Fibroblast of lung (primary cell): ENCODE results near the gene NKAIN1. TPM values are rescaled to one million over a fixed set of nuclear protein-coding genes. Genes with fewer than 3 reads are reported as not detected.

ENCODE experiments used
- DNase-seq, 2 donors: peaks; one replicate each; pipeline versions ENCODE4 v3.0.0 to v3.0.0-alpha.2; 2010; ENCODE audit warnings: low read depth in 2 of 2
- H2AFZ ChIP-seq: 2 replicates; pipeline ENCODE4 v1.5.1; 2012; ENCODE audit warnings: low read length, control low read depth, inconsistent platforms
- H3K27ac ChIP-seq: 2 replicates; pipeline ENCODE4 v1.5.1; 2011; ENCODE audit warnings: low read length, control low read depth; ENCODE audit not compliant: insufficient read depth
- H3K27me3 ChIP-seq: 2 replicates; pipeline ENCODE4 v1.5.1; 2011; ENCODE audit warnings: mild to moderate bottlenecking, low read length; ENCODE audit not compliant: control insufficient read depth, insufficient read depth
- H3K36me3 ChIP-seq: 2 replicates; pipeline ENCODE4 v1.5.1; 2011; ENCODE audit warnings: low read length; ENCODE audit not compliant: control insufficient read depth, insufficient read depth
- H3K4me1 ChIP-seq: 2 replicates; pipeline ENCODE4 v1.5.1; 2011; ENCODE audit warnings: low read length; ENCODE audit not compliant: control insufficient read depth, insufficient read depth; ENCODE audit errors: extremely low read depth
- H3K4me2 ChIP-seq: 2 replicates; pipeline ENCODE4 v1.5.1; 2011; ENCODE audit warnings: low read length, control low read depth; ENCODE audit not compliant: insufficient read depth; ENCODE audit errors: extremely low read depth
- H3K4me3 ChIP-seq, 4 experiments: fragments of 200-600 bp in 1 of 4; sonication (generic) in 1 of 4; replicated peaks in 1 of 4; 2 replicates each; pipeline ENCODE4 v1.5.1; 2011 to 2016; ENCODE audit warnings: low read length in 4 of 4, low read depth in 3 of 4, mild to moderate bottlenecking in 3 of 4, control low read depth in 2 of 4, inconsistent platforms in 1 of 4, mixed read lengths in 1 of 4; ENCODE audit not compliant: insufficient read depth in 1 of 4; ENCODE audit errors: control extremely low read depth in 1 of 4
- H3K79me2 ChIP-seq: 2 replicates; pipeline ENCODE4 v1.5.1; 2012; ENCODE audit warnings: mild to moderate bottlenecking, low read length, inconsistent platforms; ENCODE audit not compliant: control insufficient read depth, insufficient read depth
- H3K9ac ChIP-seq: 2 replicates; pipeline ENCODE4 v1.5.1; 2011; ENCODE audit warnings: mild to moderate bottlenecking, low read length, control low read depth; ENCODE audit not compliant: insufficient read depth
- H3K9me3 ChIP-seq: 2 replicates; pipeline ENCODE4 v1.5.1; 2012; ENCODE audit warnings: low read depth, low read length; ENCODE audit not compliant: control insufficient read depth, insufficient read depth
- H4K20me1 ChIP-seq: 2 replicates; pipeline ENCODE4 v1.5.1; 2011; ENCODE audit warnings: low read length; ENCODE audit not compliant: control insufficient read depth, insufficient read depth; ENCODE audit errors: extremely low read depth
- EZH2 ChIP-seq: IDR thresholded peaks from 2 replicates; pipeline ENCODE4 v1.5.1; 2012; ENCODE audit warnings: low read length, control low read depth, mild to moderate bottlenecking; ENCODE audit errors: missing control alignments
- polyA plus RNA-seq, 2 donors: library from polyadenylated mRNA; depleted of rRNA in 1 of 2; stranded (reverse) in 1 of 2; unstranded in 1 of 2; fragments of >200 nt; gene quantifications; 2 replicates each; pipeline ENCODE4 v1.2.1, GENCODE V29; 2011 to 2012; ENCODE audit warnings: missing spikeins in 1 of 2
- total RNA-seq: library from RNA; depleted of rRNA; stranded (reverse); fragments of >200 nt; gene quantifications from 2 replicates; pipeline ENCODE4 v1.2.1, GENCODE V29; 2014
- TF ChIP-seq, protein P1 (sequence below), 2 donors: IDR thresholded peaks in 1 of 2; conservative IDR thresholded peaks in 1 of 2; 1 replicate in 1 of 2; 2 replicates in 1 of 2; pipeline ENCODE4 v1.5.1; 2011 to 2012; ENCODE audit warnings: low read length in 2 of 2, control low read depth in 1 of 2, inconsistent platforms in 1 of 2, low read depth in 1 of 2, mild to moderate bottlenecking in 1 of 2

The NKAIN1 gene
- total and polyA plus RNA-seq, 2 donors (not counting 1 experiment from before 2014, with no cell fraction given) = 0.07 to 0.17 TPM

DNA sequence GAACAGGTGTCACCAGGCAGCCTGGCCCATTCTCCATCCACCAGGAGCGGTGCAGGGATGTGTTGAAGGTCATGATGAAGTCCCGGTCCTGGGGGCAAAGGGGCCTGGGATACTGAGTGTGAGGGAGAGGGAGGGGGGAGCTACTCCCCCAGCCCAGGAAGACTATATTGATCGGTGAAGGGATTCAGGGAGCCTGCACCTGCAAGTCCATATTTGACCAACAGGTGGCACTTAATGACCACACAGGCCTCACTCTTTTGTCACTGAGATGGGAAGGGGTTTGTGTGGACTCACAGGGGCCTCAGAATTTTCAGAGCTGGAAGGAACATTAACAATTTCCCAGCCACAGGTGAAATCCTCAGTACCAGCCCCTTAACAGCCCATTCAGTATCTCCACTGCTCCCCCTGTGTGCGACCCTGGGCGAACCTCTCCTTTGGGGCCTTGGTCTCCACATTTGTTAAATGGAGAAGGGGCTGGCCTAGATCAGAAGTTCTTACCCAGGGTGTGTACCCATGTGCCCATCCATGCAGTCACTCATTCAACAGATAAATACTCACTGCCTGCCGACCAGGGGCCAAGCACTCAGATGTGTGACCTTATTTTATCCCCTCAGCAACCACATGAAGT, 55.6 kb downstream of the NKAIN1 start:
- Histone ChIP-seq H3K27ac (no peak overlapping the region), H3K4me2 (no peak overlapping the region), H3K4me1 (no peaks in the 10 kb centered on the region), H3K9ac (no peak overlapping the region), H3K4me3 (no peak overlapping the region), H3K36me3 (no peaks in the 10 kb centered on the region), H3K9me3 (no peaks in the 10 kb centered on the region), H3K27me3 (peaks cover 22% of the 10 kb centered on the region), H2AFZ (no peak overlapping the region), H4K20me1 (no peaks in the 10 kb centered on the region), H3K79me2 (no peaks in the 10 kb centered on the region)
- TF ChIP-seq EZH2 = no peak
- TF ChIP-seq, protein P1, sequence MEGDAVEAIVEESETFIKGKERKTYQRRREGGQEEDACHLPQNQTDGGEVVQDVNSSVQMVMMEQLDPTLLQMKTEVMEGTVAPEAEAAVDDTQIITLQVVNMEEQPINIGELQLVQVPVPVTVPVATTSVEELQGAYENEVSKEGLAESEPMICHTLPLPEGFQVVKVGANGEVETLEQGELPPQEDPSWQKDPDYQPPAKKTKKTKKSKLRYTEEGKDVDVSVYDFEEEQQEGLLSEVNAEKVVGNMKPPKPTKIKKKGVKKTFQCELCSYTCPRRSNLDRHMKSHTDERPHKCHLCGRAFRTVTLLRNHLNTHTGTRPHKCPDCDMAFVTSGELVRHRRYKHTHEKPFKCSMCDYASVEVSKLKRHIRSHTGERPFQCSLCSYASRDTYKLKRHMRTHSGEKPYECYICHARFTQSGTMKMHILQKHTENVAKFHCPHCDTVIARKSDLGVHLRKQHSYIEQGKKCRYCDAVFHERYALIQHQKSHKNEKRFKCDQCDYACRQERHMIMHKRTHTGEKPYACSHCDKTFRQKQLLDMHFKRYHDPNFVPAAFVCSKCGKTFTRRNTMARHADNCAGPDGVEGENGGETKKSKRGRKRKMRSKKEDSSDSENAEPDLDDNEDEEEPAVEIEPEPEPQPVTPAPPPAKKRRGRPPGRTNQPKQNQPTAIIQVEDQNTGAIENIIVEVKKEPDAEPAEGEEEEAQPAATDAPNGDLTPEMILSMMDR (conservative IDR thresholded peaks at IDR 0.05 in 1 of 2, IDR thresholded peaks at IDR 0.05 in 1 of 2; ENCODE audit: low read depth in 1 of 2, low read length in 2 of 2) = peak; percentile 82 to 84
- peak in 1 of 2 donors; percentile 52 for DNase-seq

DNA sequence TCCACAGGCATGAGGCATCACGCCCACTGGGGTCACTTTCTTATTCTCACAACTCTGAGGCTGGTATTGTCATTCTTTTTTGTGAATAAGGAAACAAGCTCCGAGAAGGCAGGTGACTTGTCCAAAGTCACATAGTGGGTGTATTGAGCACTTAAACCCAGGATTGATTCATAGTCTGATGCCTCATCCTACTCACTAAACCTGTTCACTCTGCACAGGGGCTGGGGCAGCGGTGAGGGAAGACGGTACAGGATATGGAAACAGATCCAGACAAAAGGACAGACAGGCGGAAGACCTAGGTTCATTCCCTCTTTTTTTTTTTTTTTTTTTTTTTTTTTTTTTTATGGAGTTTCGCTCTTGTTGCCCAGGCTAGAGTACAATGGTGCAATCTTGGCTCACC, 56.6 kb downstream of the NKAIN1 start:
- no peaks in the 10 kb centered on the region for H3K36me3 ChIP-seq
- no peaks in the 10 kb centered on the region for H3K4me1 ChIP-seq
- H3K27ac ChIP-seq = no peak overlapping the region
- H2AFZ ChIP-seq = no peak overlapping the region
- H3K4me2 ChIP-seq = no peak overlapping the region
- H3K79me2 ChIP-seq = no peaks in the 10 kb centered on the region
- TF ChIP-seq EZH2 = no peak
- TF ChIP-seq, protein P1 (conservative IDR thresholded peaks at IDR 0.05 in 1 of 2, IDR thresholded peaks at IDR 0.05 in 1 of 2; ENCODE audit: low read depth in 1 of 2, low read length in 2 of 2) = no peak
- H4K20me1 ChIP-seq = no peaks in the 10 kb centered on the region
- H3K4me3 ChIP-seq = no peak overlapping the region
- no peak for DNase-seq
- H3K27me3 ChIP-seq = peaks cover 19% of the 10 kb centered on the region
- H3K9me3 ChIP-seq = no peaks in the 10 kb centered on the region
- H3K9ac ChIP-seq = no peak overlapping the region

DNA sequence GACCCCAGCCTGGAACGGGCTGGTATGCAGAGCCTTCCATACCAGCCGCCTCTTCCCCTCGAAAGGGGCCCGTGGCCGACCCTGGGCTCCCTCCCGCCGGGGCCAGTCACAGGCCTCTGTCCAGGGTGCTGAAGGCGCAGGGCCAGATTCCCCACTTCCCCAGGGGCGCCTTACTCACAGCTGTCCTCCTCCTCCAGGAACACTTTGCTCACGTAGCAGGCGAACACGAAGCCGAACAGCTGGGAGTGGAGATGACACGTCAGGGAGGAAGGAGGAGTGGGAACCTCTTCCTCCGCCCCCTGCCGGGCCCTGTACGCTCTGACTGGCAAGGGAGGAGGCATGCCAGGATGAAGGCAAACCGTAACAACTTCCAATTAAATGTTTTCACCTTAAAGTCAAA, 57.3 kb downstream of the NKAIN1 start:
- Histone ChIP-seq H3K79me2 (no peaks in the 10 kb centered on the region), H3K4me3 (peak overlapping the region in 1 of 4 experiments; percentile 33), H4K20me1 (no peaks in the 10 kb centered on the region), H3K27ac (no peak overlapping the region), H3K4me2 (no peak overlapping the region), H3K27me3 (peaks cover 12% of the 10 kb centered on the region), H3K36me3 (no peaks in the 10 kb centered on the region), H2AFZ (no peak overlapping the region), H3K9ac (no peak overlapping the region), H3K9me3 (no peaks in the 10 kb centered on the region), H3K4me1 (no peaks in the 10 kb centered on the region)
- no peak for TF ChIP-seq EZH2
- TF ChIP-seq, protein P1 (conservative IDR thresholded peaks at IDR 0.05 in 1 of 2, IDR thresholded peaks at IDR 0.05 in 1 of 2; ENCODE audit: low read depth in 1 of 2, low read length in 2 of 2) = peak; percentile 45 to 50
- DNase-seq = peak; percentile 90 to 95
